GM12874 (cell line): ENCODE measurements around the gene CIDEA.

Experiments used
- CTCF ChIP-seq: IDR thresholded peaks from 2 replicates; pipeline ENCODE4 v1.5.1; 2011; ENCODE audit warnings: low read depth, mild to moderate bottlenecking, control low read depth, low read length, moderate library complexity; ENCODE audit not compliant: insufficient read depth

CIDEA gene

GRCh38 chr18:12254136-12254819, at the start of gene CIDEA:
Gene CIDEA, plus strand, starts transcription at chr18:12254361. Its CDS starts 23 bp downstream, at chr18:12254384.
- no peak for TF ChIP-seq CTCF

- no peak for TF ChIP-seq CTCF
These were observed 22.9 kb upstream of the CIDEA start for GRCh38 chr18:12231040-12231882.

- no peak for TF ChIP-seq CTCF
These were observed 22.2 kb upstream of the CIDEA start for GRCh38 chr18:12231986-12232385.

GRCh38 chr18:12233378-12233777, 20.8 kb upstream of the CIDEA start:
- no peak for TF ChIP-seq CTCF

- TF ChIP-seq CTCF: no peak
These were observed 19.5 kb upstream of the CIDEA start for GRCh38 chr18:12234451-12235190.

- TF ChIP-seq CTCF: no peak
These were observed 18.0 kb upstream of the CIDEA start for GRCh38 chr18:12236141-12236540.

GRCh38 chr18:12236934-12237832, 17.0 kb upstream of the CIDEA start:
- peak; percentile 98 for TF ChIP-seq CTCF
